Motor neuron (in vitro differentiated cells): ENCODE data around the gene LDLR. TPM values are rescaled to one million over a fixed set of nuclear protein-coding genes. Genes with fewer than 3 reads are reported as not detected.
"Not testable (repeated sequence)": the region's sequence is repeated elsewhere in the genome, so short reads cannot be mapped to it uniquely, and the experiment has no call there.

Experiments used
- ATAC-seq, 8 experiments: fragments of 200-7000 bp; cut with Tn5 transposase; replicated peaks in 6 of 8; 2 replicates each; pipeline ENCODE4 v1.8.0; 2021; ENCODE audit warnings: mild to moderate bottlenecking in 8 of 8, moderate library complexity in 8 of 8
- H3K27ac ChIP-seq, 2 donors: fragments of 250-450 bp; sonication (Bioruptor Pico); 2 replicates each; pipeline ENCODE4 v1.9.0; 2021; ENCODE audit warnings: antibody characterized with exemption in 2 of 2, mild to moderate bottlenecking in 2 of 2, moderate library complexity in 1 of 2
- H3K4me1 ChIP-seq, 2 donors: fragments of 250-450 bp; sonication (Bioruptor Pico); replicated peaks in 1 of 2; 2 replicates each; pipeline ENCODE4 v1.6.1; 2021; ENCODE audit warnings: antibody characterized with exemption in 2 of 2, mild to moderate bottlenecking in 2 of 2, moderate library complexity in 1 of 2
- H3K4me3 ChIP-seq, 5 donors: fragments of 250-450 bp; sonication (Bioruptor Pico); 2 replicates each; pipeline ENCODE4 v1.9.0; 2021; ENCODE audit warnings: antibody characterized with exemption in 5 of 5, mild to moderate bottlenecking in 5 of 5, moderate library complexity in 4 of 5
- WGBS, 10 experiments: fragments of 450-650 bp; shearing (Covaris generic); methylation state at CpG; one replicate each; pipeline ENCODE4 v1.0.0; 2022; 5-methylcytosine and 5-hydroxymethylcytosine counted together
- in situ Hi-C, 9 experiments: fragments of 400-800 bp; cut with MboI; loops; one replicate each; pipeline ENCODE4 v1.15.0; 2021; ENCODE audit warnings: low sequenced_read_pairs in 9 of 9, low pct_unique_long_range_greater_than_20kb in 2 of 9; ENCODE audit not compliant: unreplicated experiment in 9 of 9
- total RNA-seq, 8 experiments: library from RNA; unstranded; fragments of 300-600 nt; gene quantifications; 2 replicates each; pipeline versions ENCODE4 v1.2.3 to v1.2.4, GENCODE V29; 2022

Gene LDLR
- total RNA-seq, 8 experiments from 2014 or later = 8.3 to 101 (median 48.0) TPM

- in situ Hi-C loops = loop anchor here in 1 of 9 experiments (10.0 kb wide), 1 partner anchor 65 kb away; no protein-coding TSS in a partner anchor
- not testable (repeated sequence) for H3K4me3 ChIP-seq, ATAC-seq, H3K27ac ChIP-seq
- H3K4me1 ChIP-seq = peaks cover 17 to 37% of the 10 kb centered on the region in 2 donors
- 83 to 100% (median 95%) methylated on average over 1 to 4 of the region's 10 CpGs for WGBS, 10 experiments
These were observed 50.8 kb downstream of the LDLR start for GRCh38 chr19:11140023-11140538.

GRCh38 chr19:11140896-11141295 lies 51.6 kb downstream of the LDLR start:
- ATAC-seq = no peak
- WGBS, 10 experiments = 96 to 100% (median 100%) methylated on average over 1 to 4 of the region's 9 CpGs; no CpG with 5 or more reads in 6 of the 10 experiments
- Histone ChIP-seq H3K27ac (no peak overlapping the region), H3K4me3 (no peak overlapping the region), H3K4me1 (peaks cover 17 to 37% of the 10 kb centered on the region in 2 donors)
- in situ Hi-C loops = loop anchor here in 1 of 9 experiments (10.0 kb wide), 1 partner anchor 64 kb away; no protein-coding TSS in a partner anchor

- in situ Hi-C loops = loop anchor here in 1 of 9 experiments (10.0 kb wide), 1 partner anchor 63 kb away; no protein-coding TSS in a partner anchor
These were observed 52.8 kb downstream of the LDLR start for GRCh38 chr19:11141937-11142527.

GRCh38 chr19:11142528-11143171 lies 53.4 kb downstream of the LDLR start:
- H3K4me1 ChIP-seq = peaks cover 17 to 33% of the 10 kb centered on the region in 2 donors
- no CpG with 5 or more reads among the region's 22 CpGs for WGBS, 10 experiments
- H3K4me3 ChIP-seq = no peak overlapping the region
- in situ Hi-C loops = loop anchor here in 1 of 9 experiments (10.0 kb wide), 1 partner anchor 62 kb away; no protein-coding TSS in a partner anchor
- H3K27ac ChIP-seq = peak overlapping the region in 1 of 2 donors; percentile 43
- ATAC-seq = peak; percentile 51 to 79 (median 74)

More at GRCh38 chr19:11141937-11142527, 52.8 kb downstream of the LDLR start:
- H3K4me1 ChIP-seq = peaks cover 17 to 37% of the 10 kb centered on the region in 2 donors
- 83 to 91% methylated on average over 4 to 5 of the region's 9 CpGs; no CpG with 5 or more reads in 8 of the 10 experiments for WGBS, 10 experiments
- ATAC-seq = no peak
- H3K27ac ChIP-seq = no peak overlapping the region
- H3K4me3 ChIP-seq = no peak overlapping the region

- Histone ChIP-seq H3K27ac (no peak overlapping the region), H3K4me3 (no peak overlapping the region), H3K4me1 (peaks cover 13 to 21% of the 10 kb centered on the region in 2 donors)
- ATAC-seq = no peak
- WGBS, 10 experiments = 80 to 100% (median 89%) methylated on average over 1 to 3 of the region's 3 CpGs; no CpG with 5 or more reads in 6 of the 10 experiments
- in situ Hi-C loops = loop anchor here in 1 of 9 experiments (10.0 kb wide), 1 partner anchor 59 kb away; no protein-coding TSS in a partner anchor
These were observed 56.3 kb downstream of the LDLR start for GRCh38 chr19:11145536-11145924.

GRCh38 chr19:11148001-11148400 lies 58.7 kb downstream of the LDLR start:
- Histone ChIP-seq H3K27ac (peak overlapping the region in 1 of 2 donors; percentile 3), H3K4me1 (peaks cover 5% of the 10 kb centered on the region in 2 donors), H3K4me3 (no peak overlapping the region)
- no peak for ATAC-seq
- 57 to 96% (median 91%) methylated on average over 1 to 12 of the region's 14 CpGs; no CpG with 5 or more reads in 3 of the 10 experiments for WGBS, 10 experiments
- in situ Hi-C loops = loop anchor here in 1 of 9 experiments (10.0 kb wide), 1 partner anchor 57 kb away; no protein-coding TSS in a partner anchor

GRCh38 chr19:11151181-11151580 lies 61.9 kb downstream of the LDLR start:
- Histone ChIP-seq H3K4me3 (no peak overlapping the region), H3K27ac (no peak overlapping the region), H3K4me1 (peaks cover 0 to 2% of the 10 kb centered on the region in 2 donors)
- in situ Hi-C loops = no loop called here
- WGBS, 10 experiments = 21 to 100% (median 92%) methylated on average over 1 to 6 of the region's 7 CpGs; no CpG with 5 or more reads in 3 of the 10 experiments
- ATAC-seq = no peak

- WGBS, 10 experiments = 0 to 100% (median 83%) methylated on average over 2 to 8 of the region's 11 CpGs; no CpG with 5 or more reads in 2 of the 10 experiments
- Histone ChIP-seq H3K4me1 (peaks cover 0 to 3% of the 10 kb centered on the region in 2 donors), H3K4me3 (no peak overlapping the region), H3K27ac (no peak overlapping the region)
- ATAC-seq = peak in 3 of 8 experiments; percentile 12 to 33 (median 18)
- in situ Hi-C loops = no loop called here
These were observed 63.2 kb downstream of the LDLR start for GRCh38 chr19:11152318-11153062.

- 20 to 50% (median 28%) methylated on average over 1 to 4 of the region's 6 CpGs; no CpG with 5 or more reads in 4 of the 10 experiments for WGBS, 10 experiments
- no peak for ATAC-seq
- H3K4me1 ChIP-seq = peaks cover 0 to 3% of the 10 kb centered on the region in 2 donors
- in situ Hi-C loops = no loop called here
- peak overlapping the region in 1 of 5 donors; percentile 41 for H3K4me3 ChIP-seq
- no peak overlapping the region for H3K27ac ChIP-seq
These were observed 65.4 kb downstream of the LDLR start for GRCh38 chr19:11154683-11155047.

- in situ Hi-C loops = no loop called here
- peak within 1 kb of the TSS; percentile 32 to 46 for H3K27ac ChIP-seq
- peak; percentile 93 to 99 (median 99) for ATAC-seq
- peak within 1 kb of the TSS; percentile 41 to 50 (median 47) for H3K4me3 ChIP-seq
- WGBS, 10 experiments = 0 to 5% (median 1%) methylated on average over 4 to 16 of the region's 50 CpGs; no CpG with 5 or more reads in 2 of the 10 experiments
- H3K4me1 ChIP-seq = peaks cover 0 to 3% of the 10 kb centered on the region in 2 donors
These were observed 66.3 kb downstream of the LDLR start, which contains the start of gene SPC24 for GRCh38 chr19:11155373-11156120. Gene SPC24, minus strand, starts transcription at chr19:11155782. Its CDS starts 6 bp downstream, at chr19:11155776.

GRCh38 chr19:11159598-11160439 lies 70.6 kb downstream of the LDLR start:
- ATAC-seq = no peak
- H3K27ac ChIP-seq = no peak overlapping the region
- H3K4me1 ChIP-seq = peaks cover 0 to 3% of the 10 kb centered on the region in 2 donors
- in situ Hi-C loops = no loop called here
- WGBS, 10 experiments = 12 to 100% (median 71%) methylated on average over 1 to 14 of the region's 16 CpGs; no CpG with 5 or more reads in 1 of the 10 experiments
- no peak overlapping the region for H3K4me3 ChIP-seq
